NCI-H446 treated with DMSO at 0.1 percent for 48 hours (cell line): Measurements from ENCODE around the gene AHRR.
"Not testable (repeated sequence)": the region's sequence is repeated elsewhere in the genome, so short reads cannot be mapped to it uniquely, and the experiment has no call there.

Experiments
- DNase-seq: peaks from one replicate; lab custom pipeline; 2025; lab: John Stamatoyannopoulos, UW

AHRR gene

GRCh38 chr5:378301-378891 lies 56.9 kb downstream of the AHRR start:
- no peak for DNase-seq

GRCh38 chr5:378976-379742 lies 57.6 kb downstream of the AHRR start:
- DNase-seq = no peak

GRCh38 chr5:380701-381309 lies 59.3 kb downstream of the AHRR start:
- DNase-seq = no peak

- DNase-seq = no peak
Observed at GRCh38 chr5:383066-383465, 61.6 kb downstream of the AHRR start.

GRCh38 chr5:383621-384020 lies 62.1 kb downstream of the AHRR start:
- no peak for DNase-seq

- not testable (repeated sequence) for DNase-seq
Observed at GRCh38 chr5:384576-384975, 63.1 kb downstream of the AHRR start.

GRCh38 chr5:385321-385720 lies 63.8 kb downstream of the AHRR start:
- no peak for DNase-seq

GRCh38 chr5:386432-387341 lies 65.2 kb downstream of the AHRR start:
- no peak for DNase-seq

- DNase-seq = no peak
Observed at GRCh38 chr5:387491-388265, 66.2 kb downstream of the AHRR start.

- DNase-seq = no peak
Observed at GRCh38 chr5:388266-389196, 67.0 kb downstream of the AHRR start.

GRCh38 chr5:389197-389821 lies 67.8 kb downstream of the AHRR start:
- DNase-seq = no peak

GRCh38 chr5:389891-390622 lies 68.5 kb downstream of the AHRR start:
- DNase-seq = no peak

- no peak for DNase-seq
Observed at GRCh38 chr5:390623-391491, 69.3 kb downstream of the AHRR start.

- DNase-seq = no peak
Observed at GRCh38 chr5:392431-392988, 71.0 kb downstream of the AHRR start.

GRCh38 chr5:393846-394275 lies 72.3 kb downstream of the AHRR start:
- DNase-seq = no peak

GRCh38 chr5:394671-395155 lies 73.2 kb downstream of the AHRR start:
- no peak for DNase-seq

- DNase-seq = no peak
Observed at GRCh38 chr5:395156-395920, 73.8 kb downstream of the AHRR start.
